ENCODE data around the gene HAGHL. TPM values are rescaled to one million over a fixed set of nuclear protein-coding genes. Genes with fewer than 3 reads are reported as not detected.
A peak's percentile ranks its signal among the peaks of the same experiment; 100 is the strongest.

The HAGHL gene
- total RNA-seq, 1 donor from 2014 or later = 17.7 TPM

DNA sequence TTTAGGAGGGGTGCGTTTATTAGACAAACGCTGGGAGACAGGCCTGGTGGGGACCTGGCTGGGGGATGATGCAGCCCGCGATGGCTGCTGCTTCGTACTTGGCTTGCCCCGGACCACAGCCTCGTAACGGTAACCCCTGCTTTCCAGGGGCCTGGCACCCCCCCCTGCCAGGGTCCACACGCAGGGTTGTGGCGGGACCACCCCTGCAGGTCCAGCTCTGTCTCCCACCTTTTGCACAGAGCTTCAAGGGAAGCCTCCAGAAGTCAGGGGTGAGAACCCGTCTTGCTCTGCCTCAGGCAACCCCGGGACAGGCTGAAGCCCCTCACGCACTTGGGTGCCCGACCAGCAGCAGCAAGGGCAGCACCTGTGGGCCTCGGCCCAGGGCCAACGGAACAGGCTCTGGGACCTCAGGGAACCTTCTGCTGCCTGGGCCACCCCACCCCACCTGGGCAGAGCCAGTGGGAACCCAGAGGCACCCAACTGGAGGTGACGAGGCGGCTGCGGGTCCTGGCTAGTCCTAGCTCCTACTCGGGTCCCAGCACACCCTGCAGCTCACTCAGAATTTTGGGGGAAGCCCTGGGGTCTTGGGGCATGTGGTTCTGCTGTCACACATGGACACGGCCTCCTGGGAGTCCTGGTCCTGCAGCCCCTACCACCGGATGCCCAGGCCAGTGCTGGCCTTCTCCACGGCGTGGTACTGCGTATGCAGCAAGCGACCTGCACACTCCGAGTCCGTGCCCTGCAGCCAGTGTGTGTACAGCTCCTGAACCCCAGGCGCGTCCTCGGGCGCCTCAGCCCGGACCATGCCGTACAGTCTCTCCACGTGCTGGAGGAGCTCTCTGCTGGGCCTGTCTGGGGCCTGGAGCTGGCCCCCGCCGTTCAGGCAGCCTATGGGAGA lies 3.1 kb downstream of the HAGHL start:
- peaks cover 2% of the 10 kb centered on the region for H3K36me3 ChIP-seq (ENCODE audit: control insufficient read depth, insufficient read depth, low read length)
- TF ChIP-seq, protein P1, sequence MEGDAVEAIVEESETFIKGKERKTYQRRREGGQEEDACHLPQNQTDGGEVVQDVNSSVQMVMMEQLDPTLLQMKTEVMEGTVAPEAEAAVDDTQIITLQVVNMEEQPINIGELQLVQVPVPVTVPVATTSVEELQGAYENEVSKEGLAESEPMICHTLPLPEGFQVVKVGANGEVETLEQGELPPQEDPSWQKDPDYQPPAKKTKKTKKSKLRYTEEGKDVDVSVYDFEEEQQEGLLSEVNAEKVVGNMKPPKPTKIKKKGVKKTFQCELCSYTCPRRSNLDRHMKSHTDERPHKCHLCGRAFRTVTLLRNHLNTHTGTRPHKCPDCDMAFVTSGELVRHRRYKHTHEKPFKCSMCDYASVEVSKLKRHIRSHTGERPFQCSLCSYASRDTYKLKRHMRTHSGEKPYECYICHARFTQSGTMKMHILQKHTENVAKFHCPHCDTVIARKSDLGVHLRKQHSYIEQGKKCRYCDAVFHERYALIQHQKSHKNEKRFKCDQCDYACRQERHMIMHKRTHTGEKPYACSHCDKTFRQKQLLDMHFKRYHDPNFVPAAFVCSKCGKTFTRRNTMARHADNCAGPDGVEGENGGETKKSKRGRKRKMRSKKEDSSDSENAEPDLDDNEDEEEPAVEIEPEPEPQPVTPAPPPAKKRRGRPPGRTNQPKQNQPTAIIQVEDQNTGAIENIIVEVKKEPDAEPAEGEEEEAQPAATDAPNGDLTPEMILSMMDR (IDR thresholded peaks at IDR 0.05; ENCODE audit: insufficient read depth, low read length, poor library complexity, severe bottlenecking) = no peak
- no peak overlapping the region for H3K4me3 ChIP-seq (ENCODE audit: low read depth, low read length)
- H3K27me3 ChIP-seq (ENCODE audit: control insufficient read depth, insufficient read depth, low read length) = no peaks in the 10 kb centered on the region
- no peak for DNase-seq (ENCODE audit: low read depth)

GRCh38 chr16:730666-731509 lies 4.0 kb downstream of the HAGHL start:
- Histone ChIP-seq H3K36me3 (ENCODE audit: control insufficient read depth, insufficient read depth, low read length) (peaks cover 2% of the 10 kb centered on the region), H3K27me3 (ENCODE audit: control insufficient read depth, insufficient read depth, low read length) (no peaks in the 10 kb centered on the region), H3K4me3 (ENCODE audit: low read depth, low read length) (no peak overlapping the region)
- TF ChIP-seq, protein P1 (IDR thresholded peaks at IDR 0.05; ENCODE audit: insufficient read depth, low read length, poor library complexity, severe bottlenecking) = no peak
- DNase-seq (ENCODE audit: low read depth) = no peak

DNA sequence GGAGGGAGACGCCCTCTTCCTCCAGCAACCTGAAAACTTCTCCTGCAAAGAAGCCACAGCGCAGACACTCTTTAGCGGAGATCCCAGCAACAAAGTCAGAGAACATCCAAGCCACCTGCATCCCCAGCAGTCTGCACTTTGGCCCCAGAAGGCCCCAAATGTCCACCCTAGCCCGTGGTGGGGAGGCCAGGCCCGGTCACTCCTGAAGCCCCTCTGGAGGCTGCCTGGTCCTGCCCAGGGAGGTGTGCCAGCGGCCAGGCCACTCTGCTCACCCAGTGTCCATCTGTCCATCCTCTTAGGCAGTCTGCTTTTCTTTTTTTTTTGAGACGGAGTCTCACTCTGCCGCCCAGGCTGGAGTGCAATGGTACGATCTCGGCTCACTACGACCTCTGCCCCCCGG lies 5.4 kb downstream of the HAGHL start:
- H3K4me3 ChIP-seq (ENCODE audit: low read depth, low read length) = no peak overlapping the region
- TF ChIP-seq, protein P1 (IDR thresholded peaks at IDR 0.05; ENCODE audit: insufficient read depth, low read length, poor library complexity, severe bottlenecking) = no peak
- no peak for DNase-seq (ENCODE audit: low read depth)
- no peaks in the 10 kb centered on the region for H3K27me3 ChIP-seq (ENCODE audit: control insufficient read depth, insufficient read depth, low read length)
- peaks cover 2% of the 10 kb centered on the region for H3K36me3 ChIP-seq (ENCODE audit: control insufficient read depth, insufficient read depth, low read length)

GRCh38 chr16:732936-733335 lies 6.0 kb downstream of the HAGHL start:
- TF ChIP-seq, protein P1 (IDR thresholded peaks at IDR 0.05; ENCODE audit: insufficient read depth, low read length, poor library complexity, severe bottlenecking) = peak; percentile 27
- Histone ChIP-seq H3K4me3 (ENCODE audit: low read depth, low read length) (no peak overlapping the region), H3K36me3 (ENCODE audit: control insufficient read depth, insufficient read depth, low read length) (peaks cover 2% of the 10 kb centered on the region), H3K27me3 (ENCODE audit: control insufficient read depth, insufficient read depth, low read length) (no peaks in the 10 kb centered on the region)
- no peak for DNase-seq (ENCODE audit: low read depth)

DNA sequence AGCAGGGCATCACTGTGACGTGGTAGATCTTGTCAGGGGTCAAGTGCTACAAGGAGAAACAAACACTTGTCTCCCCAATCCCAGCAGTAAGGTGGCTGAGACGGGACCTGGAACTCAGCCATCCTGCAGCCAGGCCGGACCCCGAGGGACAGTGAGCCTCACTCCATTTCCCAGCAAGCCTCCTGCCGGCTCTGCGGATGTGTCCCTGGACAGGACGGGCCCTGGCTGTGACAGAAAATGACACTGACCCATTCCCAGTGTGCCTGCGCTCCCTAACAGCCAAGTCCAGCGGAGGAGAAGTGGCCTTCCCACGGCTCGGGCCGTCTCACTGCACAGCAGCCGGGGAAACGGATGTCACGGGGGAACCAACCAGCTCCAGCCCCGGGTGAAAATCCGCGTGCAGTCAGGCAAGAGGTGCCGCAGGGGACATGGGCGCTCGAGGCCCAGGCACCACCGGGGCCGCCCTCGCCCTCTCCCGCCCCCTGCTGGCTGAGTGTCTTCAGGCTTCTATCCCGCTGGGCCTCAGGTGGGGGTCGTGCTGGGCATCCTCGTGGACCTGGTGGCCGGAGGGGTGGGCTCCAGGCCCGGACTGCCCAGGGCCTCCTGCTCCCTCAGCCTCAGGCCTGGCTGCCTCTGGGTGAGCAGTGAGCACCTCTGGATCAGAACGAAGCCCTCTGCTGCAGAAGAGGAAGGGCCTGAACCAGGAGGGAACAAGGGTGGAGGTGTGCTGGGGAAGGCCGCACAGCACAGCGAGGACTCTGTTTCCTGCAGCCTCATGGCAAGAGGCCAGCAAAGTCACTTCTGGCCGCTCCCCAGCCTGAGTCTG lies 6.7 kb downstream of the HAGHL start:
- H3K4me3 ChIP-seq (ENCODE audit: low read depth, low read length) = no peak overlapping the region
- peaks cover 2% of the 10 kb centered on the region for H3K36me3 ChIP-seq (ENCODE audit: control insufficient read depth, insufficient read depth, low read length)
- TF ChIP-seq, protein P1 (IDR thresholded peaks at IDR 0.05; ENCODE audit: insufficient read depth, low read length, poor library complexity, severe bottlenecking) = peak; percentile 60
- H3K27me3 ChIP-seq (ENCODE audit: control insufficient read depth, insufficient read depth, low read length) = no peaks in the 10 kb centered on the region
- DNase-seq (ENCODE audit: low read depth) = no peak
